Measurements from ENCODE around the gene TCP11L2.
"Not testable (repeated sequence)": the region's sequence is repeated elsewhere in the genome, so short reads cannot be mapped to it uniquely, and the experiment has no call there.

The TCP11L2 gene

GRCh38 chr12:106282457-106283097 lies 20.0 kb upstream of the TCP11L2 start:
- DNase-seq = no peak
- intact Hi-C loops (cut with DNase I) = loop anchor here (2.0 kb wide), 1 partner anchor 56 kb away; no protein-coding TSS in a partner anchor

- intact Hi-C loops (cut with DNase I) = no loop called here
- no peak for DNase-seq
Observed at GRCh38 chr12:106284358-106285105, 18.0 kb upstream of the TCP11L2 start.

GRCh38 chr12:106285982-106286381 lies 16.6 kb upstream of the TCP11L2 start:
- intact Hi-C loops (cut with DNase I) = no loop called here

GRCh38 chr12:106286576-106287162 lies 15.9 kb upstream of the TCP11L2 start:
- DNase-seq; intact Hi-C loops (cut with DNase I): not testable (repeated sequence)

More at GRCh38 chr12:106285982-106286381, 16.6 kb upstream of the TCP11L2 start:
- no peak for DNase-seq

GRCh38 chr12:106287364-106287763 lies 15.2 kb upstream of the TCP11L2 start:
- intact Hi-C loops (cut with DNase I) = no loop called here
- no peak for DNase-seq

GRCh38 chr12:106288101-106288493 lies 14.4 kb upstream of the TCP11L2 start:
- intact Hi-C loops (cut with DNase I) = no loop called here
- DNase-seq = no peak

GRCh38 chr12:106288494-106289195 lies 13.9 kb upstream of the TCP11L2 start:
- intact Hi-C loops (cut with DNase I) = no loop called here
- DNase-seq = no peak

GRCh38 chr12:106289196-106289681 lies 13.3 kb upstream of the TCP11L2 start:
- DNase-seq = no peak
- intact Hi-C loops (cut with DNase I) = no loop called here

GRCh38 chr12:106290666-106291065 lies 11.9 kb upstream of the TCP11L2 start:
- intact Hi-C loops (cut with DNase I) = no loop called here
- no peak for DNase-seq

- intact Hi-C loops (cut with DNase I) = no loop called here
- no peak for DNase-seq
Observed at GRCh38 chr12:106291342-106291741, 11.2 kb upstream of the TCP11L2 start.

GRCh38 chr12:106292339-106292738 lies 10.2 kb upstream of the TCP11L2 start:
- no peak for DNase-seq
- intact Hi-C loops (cut with DNase I) = no loop called here

GRCh38 chr12:106296179-106296877 lies 6.2 kb upstream of the TCP11L2 start:
- intact Hi-C loops (cut with DNase I) = no loop called here
- no peak for DNase-seq

GRCh38 chr12:106297075-106297474 lies 5.5 kb upstream of the TCP11L2 start:
- no peak for DNase-seq
- intact Hi-C loops (cut with DNase I) = no loop called here

GRCh38 chr12:106297681-106298080 lies 4.9 kb upstream of the TCP11L2 start:
- DNase-seq = no peak
- intact Hi-C loops (cut with DNase I) = no loop called here

- intact Hi-C loops (cut with DNase I) = no loop called here
- DNase-seq = no peak
Observed at GRCh38 chr12:106299202-106299774, 3.2 kb upstream of the TCP11L2 start.

GRCh38 chr12:106300761-106301160 lies 1.8 kb upstream of the TCP11L2 start:
- intact Hi-C loops (cut with DNase I) = loop anchor here (5.0 to 10.0 kb wide), 3 partner anchors 57 to 166 kb away; partner anchors contain the start of genes NUAK1 and POLR3B

GRCh38 chr12:106301241-106301610 lies 1.3 kb upstream of the TCP11L2 start:
- intact Hi-C loops (cut with DNase I) = loop anchor here (5.0 to 10.0 kb wide), 3 partner anchors 56 to 166 kb away; partner anchors contain the start of genes NUAK1 and POLR3B

More at GRCh38 chr12:106300761-106301160, 1.8 kb upstream of the TCP11L2 start:
- no peak for DNase-seq

GRCh38 chr12:106301611-106302321 lies 767 bp upstream of the TCP11L2 start:
- peak in 7 of 10 donors; percentile 28 to 88 (median 42) for DNase-seq
- intact Hi-C loops (cut with DNase I) = loop anchor here (2.0 to 10.0 kb wide), 4 partner anchors 53 to 167 kb away; partner anchors contain the start of genes CKAP4, NUAK1 and POLR3B

More at GRCh38 chr12:106301241-106301610, 1.3 kb upstream of the TCP11L2 start:
- DNase-seq = no peak

Measured in posterior cingulate gyrus (tissue), 11 donors.